ENCODE results near the gene NME2.
A peak's percentile ranks its signal among the peaks of the same experiment; 100 is the strongest.

The NME2 gene
- 0.36 to 2.4 (median 1.0) reads per million in 18 experiments for total RNA-seq

- peak; percentile 80 to 91 for DNase-seq
Observed at GRCh38 chr17:51166198-51166986, at the start of gene NME2. TSS of gene NME2 (plus strand) at chr17:51166411. CDS start at chr17:51166831, 420 bp downstream.

DNA sequence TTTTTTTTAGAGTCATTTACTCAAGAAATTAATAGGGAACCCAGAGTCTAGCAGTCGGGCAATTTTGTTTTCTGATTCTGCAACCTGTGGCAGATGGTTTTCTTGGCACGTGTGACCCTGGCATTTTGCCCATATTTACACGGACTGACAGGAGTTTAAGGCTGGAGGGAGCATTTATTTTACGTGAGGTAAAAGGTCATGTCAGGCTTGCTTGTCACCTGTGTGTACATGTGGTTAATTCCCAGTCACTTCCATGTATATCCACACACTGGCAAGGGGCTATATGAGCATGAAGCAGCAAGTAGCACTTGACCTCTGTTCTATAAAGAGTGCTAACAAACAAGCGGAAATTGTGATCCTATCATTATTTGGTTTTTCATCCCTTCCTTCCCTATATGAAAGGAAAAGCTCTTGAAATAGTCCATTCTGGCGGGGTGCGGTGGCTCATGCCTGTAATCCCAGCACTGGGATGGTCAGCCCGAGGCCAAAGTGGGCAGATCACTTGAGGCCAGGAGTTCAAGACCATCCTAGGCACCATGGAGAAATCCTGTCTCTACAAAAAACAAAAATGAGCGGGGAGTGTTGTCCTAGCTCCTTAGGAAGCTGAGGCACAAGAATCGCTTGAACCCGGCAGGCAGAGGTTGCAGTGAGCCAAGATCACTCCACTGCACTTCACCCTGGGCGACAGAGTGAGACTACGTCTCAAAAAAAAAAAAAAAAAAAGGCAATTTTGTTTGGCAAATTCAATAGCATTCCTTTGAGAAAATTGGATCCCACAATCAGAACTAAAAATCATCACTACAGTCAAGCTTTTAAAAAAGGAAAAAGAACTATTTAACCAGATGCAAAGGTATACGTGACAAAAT, 47.6 kb upstream of the NME2 start:
- peak in 1 of 2 donors; percentile 4 for DNase-seq

DNA sequence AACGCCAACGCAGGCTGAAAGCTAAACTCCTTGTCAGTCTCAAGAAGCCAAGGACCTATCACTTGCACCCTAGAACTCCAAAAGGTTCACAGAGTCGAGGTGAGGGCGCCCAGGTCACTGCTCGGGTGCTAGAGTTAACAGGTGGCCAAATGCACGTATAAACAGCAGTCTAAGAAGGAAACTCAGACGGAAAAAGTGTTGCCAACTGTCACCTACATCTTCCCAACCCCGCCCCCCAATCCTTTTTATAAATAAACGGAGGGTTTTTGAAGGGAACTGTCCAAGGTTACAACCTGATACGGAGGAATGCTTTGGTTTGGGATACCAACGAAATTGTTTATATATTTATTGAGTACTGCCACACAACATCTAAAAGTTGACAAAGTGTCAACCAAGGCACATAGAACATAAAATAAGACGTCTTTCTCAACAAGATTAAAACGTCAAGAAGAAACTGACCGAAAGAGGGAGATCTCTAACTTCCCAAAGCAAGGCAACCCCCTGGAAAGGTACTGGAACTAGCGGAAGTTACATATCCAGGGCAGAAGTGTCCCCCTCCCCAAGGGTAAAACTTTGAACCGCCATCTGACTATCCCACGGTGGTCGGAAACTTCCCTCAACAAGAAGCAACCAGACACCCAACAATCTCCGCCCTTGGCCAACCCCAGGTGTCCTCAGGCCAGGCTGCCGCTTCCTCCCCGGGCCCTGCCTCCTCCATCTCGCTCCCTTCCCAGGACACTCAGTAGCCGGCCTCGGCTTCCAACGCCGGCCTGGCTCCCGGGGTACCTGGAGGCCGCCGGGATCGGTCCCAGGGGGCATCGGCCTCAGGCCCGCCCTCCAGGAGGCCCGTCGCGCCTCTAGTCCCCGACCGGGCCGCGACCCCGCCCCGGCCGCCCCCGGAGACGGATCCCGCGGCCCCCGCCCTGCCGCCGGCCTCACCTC, 46.5 kb upstream of the NME2 start:
- peak; percentile 29 to 45 for DNase-seq

DNA sequence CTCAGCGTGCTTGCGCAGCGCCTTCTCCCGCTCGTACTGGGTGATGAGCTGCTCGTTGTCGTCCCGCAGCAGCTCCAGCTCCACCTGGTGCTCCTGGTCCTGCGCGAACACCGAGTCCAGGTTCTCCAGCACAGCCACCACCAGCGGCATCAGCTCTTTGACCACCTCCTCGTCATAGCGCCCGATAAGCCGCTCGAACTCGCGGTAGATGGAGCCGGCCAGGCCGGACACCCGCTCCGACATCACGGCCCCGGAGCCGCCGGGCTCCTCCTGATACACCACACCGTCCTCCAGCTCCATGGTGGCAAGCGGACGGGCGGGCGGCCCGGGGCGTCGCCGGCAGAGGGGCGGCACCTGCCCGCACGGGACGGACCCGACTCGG, 45.9 kb upstream of the NME2 start:
- DNase-seq = no peak

DNA sequence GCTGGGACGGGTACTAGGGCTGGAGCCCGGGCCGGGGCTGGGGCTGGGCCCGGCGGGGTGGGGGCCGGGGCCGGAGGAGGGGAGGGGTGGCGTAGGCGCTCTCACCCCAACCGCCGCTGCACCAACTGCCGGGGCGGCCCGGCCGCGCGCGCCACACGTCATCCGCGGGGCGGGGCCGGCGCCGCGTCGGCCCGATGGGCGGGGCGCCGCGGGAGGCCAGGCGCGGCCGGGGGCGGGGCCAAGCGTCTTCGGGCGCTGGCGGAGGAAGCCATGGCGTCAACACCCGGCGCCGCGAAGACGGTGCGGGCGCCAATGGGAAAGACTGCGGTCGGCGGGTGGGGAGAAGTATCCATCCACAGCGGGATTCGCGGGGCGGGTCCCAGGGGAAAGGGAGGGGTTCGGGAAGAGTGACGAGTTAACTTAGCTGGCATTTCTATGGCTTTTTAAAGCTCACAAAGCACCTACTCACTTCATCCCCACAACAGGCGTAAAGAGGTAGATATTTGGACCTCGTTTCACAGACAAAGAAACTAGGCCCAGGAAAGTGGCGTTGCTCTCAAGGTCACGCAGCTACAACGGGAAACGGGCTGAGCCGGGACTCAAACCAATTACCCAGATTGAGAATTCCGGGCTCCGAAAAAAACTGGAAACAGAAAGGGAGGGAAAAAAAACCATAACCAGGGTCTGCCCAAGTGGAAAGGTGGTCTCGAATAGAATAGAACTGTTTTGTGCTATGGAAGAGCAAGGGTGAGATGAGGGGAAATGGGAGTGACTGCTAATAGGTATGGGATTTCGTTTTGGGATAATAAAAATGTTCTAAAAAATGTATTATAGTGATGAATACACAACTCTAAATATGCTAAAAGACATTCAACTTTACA, 45.2 kb upstream of the NME2 start, which contains the start of gene SPAG9:
Gene SPAG9, minus strand, starts transcription at position 130 of the 881 bp plus-strand sequence. CDS start 212 bp downstream, outside the sequence.
- DNase-seq = peak; percentile 97 to 98

DNA sequence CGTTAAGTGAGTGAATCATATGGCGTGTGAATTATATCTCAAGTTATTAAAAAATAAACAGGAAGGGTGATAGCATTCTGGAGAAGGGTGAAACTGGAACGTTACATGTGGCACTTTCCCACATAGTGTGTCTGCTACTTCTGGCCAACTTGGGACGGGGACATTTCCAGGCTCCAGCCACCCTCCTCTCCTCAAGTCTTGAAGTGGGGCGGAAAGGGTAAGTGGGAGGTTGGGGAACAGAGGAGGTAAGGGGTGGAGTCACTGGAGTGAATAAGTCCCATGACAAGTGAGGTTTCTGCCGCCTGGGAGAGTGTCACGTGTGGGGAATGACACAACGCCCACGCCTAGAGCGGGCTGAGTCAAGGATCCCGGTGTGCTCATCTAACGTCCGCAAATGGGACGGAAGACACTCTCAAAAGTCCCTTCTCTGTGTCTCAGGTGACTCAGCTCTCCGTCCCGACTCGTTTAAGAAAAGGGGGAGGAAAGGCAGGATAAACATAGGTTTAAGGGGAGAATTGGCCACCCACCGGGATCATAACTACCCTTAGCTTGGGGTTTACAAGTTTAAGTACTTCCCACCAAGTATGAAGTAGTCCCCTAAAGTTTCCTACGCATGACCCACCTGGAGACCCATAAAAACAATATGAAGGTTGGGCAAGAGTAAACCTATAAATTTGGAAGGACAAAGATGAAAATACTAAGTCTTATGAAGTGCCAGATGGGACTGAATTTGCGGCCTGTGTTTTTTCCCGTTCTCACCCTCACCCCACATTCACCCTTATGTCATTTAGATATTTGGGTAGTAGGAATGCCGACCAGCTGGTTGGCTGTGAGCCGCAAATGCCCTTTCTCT, 44.4 kb upstream of the NME2 start:
- DNase-seq = peak; percentile 99 to 100

DNA sequence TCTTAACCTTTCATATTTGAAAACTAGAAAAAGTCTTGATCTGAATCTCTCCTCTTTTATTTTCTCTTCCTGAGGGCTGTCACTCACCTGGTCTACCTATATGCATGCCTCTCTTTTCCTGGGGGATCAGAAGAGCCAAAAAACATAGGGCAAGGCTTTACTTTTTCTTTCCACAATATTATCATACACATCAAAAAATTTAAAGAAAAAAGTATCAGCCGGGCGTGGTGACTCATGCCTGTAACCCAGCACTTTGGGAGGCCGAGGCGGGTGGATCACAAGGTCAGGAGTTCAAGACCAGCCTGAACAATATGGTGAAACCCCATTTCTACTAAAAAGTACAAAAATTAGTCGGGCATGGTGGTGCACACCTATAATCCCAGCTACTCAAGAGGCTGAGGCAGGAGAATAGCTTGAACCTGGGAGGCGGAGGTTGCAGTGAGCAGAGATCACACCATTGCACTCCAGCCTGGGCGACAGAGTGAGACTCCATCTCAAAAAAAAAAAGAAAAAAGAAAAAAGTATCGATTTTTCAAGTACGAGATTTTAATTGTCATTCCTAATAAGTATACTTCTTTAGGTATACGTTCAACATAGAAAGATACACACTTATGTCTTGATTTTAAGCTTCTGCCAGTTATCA, 43.6 kb upstream of the NME2 start:
- DNase-seq = peak in 1 of 2 donors; percentile 19

DNA sequence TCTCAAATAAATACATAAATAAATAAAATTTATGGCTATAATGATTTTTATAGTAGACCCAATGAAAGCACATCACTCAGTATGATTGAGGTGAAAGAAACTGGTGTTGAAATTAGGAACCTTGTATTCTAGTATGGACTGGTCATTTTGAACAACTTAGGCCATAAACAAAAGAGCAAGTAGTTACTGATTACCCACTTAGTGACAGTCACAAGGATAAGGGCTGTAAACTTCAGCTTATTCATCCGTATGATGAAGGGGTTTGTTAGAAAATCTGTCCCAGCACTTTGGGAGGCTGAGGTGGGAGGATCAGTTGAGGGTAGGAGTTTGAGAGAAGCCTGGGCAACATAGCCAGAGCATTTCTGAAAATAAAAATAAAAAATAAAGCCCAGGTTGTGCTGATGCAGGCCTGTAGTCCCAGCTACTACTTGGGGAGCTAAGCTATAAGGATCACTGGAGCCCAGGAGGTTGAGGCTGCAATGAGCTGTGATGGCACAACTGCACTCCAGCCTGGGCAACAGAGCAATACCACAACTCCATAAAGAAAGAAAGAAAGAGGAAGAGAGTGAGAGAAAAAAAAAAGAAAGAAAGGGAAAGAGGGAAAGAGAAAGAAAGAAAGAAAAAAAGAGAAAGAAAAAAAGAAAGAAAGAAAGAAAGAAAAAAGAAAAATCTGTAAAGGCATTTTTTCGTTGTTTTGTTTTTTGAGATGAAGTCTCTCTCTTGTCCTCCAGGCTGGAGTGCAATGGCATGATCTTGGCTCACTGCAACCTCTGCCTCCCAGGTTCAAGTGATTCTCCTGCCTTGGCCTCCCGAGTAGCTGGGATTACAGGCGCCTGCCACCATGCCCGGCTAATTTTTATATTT, 41.3 kb upstream of the NME2 start:
- no peak for DNase-seq

- DNase-seq = peak; percentile 70 to 85
Observed at GRCh38 chr17:51128076-51128475, 38.1 kb upstream of the NME2 start.

DNA sequence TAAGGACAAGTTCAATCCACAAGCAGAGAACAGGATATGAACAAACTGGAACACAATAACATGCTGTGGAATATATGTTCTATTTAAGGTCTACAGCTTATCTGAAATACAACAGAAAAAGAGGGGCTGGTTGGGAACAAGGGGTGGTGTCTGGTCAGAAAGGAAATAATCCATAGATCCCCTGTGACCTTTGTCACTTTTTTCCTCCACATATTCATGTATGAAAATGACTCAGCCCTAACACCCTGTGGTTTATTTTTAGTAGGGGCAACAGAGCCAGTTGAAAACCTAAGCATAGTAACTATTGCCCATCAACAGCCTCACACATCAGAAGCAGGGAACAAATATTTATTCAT, 33.3 kb upstream of the NME2 start:
- DNase-seq = peak in 1 of 2 donors; percentile 31

GRCh38 chr17:51133365-51133764, 32.8 kb upstream of the NME2 start:
- DNase-seq = no peak

DNA sequence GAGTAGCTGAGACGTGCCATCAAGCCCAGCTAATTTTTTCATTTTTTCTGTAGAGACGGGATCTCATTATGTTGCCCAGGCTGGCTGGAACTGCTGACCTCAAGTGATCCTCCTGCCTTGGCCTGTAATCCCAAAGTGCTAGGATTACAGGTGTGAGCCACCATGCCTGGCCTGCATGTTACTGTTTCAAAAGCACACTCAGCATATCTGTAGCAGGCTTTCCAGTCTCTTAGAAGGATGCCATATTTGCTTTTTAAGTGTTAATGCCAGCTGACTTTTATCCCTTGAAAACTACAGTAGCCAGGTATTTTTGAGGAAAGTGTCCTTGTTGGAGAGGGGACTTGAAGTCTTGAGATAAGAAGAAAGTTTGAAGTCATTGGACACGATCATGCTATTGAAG, 30.3 kb upstream of the NME2 start:
- no peak for DNase-seq

GRCh38 chr17:51142597-51142996, 23.6 kb upstream of the NME2 start:
- DNase-seq = no peak

- DNase-seq = peak in 1 of 2 donors; percentile 11
Observed at GRCh38 chr17:51144266-51145022, 21.8 kb upstream of the NME2 start.

GRCh38 chr17:51147650-51148049, 18.6 kb upstream of the NME2 start:
- peak; percentile 51 to 56 for DNase-seq

- no peak for DNase-seq
Observed at GRCh38 chr17:51149163-51149562, 17.0 kb upstream of the NME2 start.

- no peak for DNase-seq
Observed at GRCh38 chr17:51150932-51151331, 15.3 kb upstream of the NME2 start.

- peak; percentile 3 to 15 for DNase-seq
Observed at GRCh38 chr17:51152766-51153209, 13.4 kb upstream of the NME2 start.

Measured in inflammatory macrophage (primary cell).